Measurements from ENCODE around the gene GFRA3. TPM values are rescaled to one million over a fixed set of nuclear protein-coding genes. Genes with fewer than 3 reads are reported as not detected.

GFRA3 gene
- total RNA-seq, 1 donor from 2014 or later = not detected

DNA sequence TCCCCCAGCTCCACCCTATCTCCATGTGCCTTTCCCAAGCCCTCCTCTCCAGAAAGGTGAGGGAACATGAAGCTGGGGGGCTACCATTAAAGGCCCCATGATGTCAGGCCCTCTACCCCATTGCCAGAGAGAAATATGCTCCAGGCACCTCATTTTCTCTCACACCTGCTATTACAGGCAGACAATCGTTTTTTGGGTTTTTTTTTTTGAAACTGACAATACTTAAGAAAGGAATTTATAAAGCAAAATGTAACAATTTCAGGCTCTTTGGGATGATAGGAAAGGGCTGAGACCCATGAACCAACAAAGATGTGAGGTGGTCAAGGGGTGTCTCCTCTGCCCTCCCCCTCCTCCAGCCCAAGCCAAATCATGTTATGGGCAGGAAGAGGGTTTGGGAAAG, 1.5 kb upstream of the GFRA3 start:
- TF ChIP-seq, protein P1, sequence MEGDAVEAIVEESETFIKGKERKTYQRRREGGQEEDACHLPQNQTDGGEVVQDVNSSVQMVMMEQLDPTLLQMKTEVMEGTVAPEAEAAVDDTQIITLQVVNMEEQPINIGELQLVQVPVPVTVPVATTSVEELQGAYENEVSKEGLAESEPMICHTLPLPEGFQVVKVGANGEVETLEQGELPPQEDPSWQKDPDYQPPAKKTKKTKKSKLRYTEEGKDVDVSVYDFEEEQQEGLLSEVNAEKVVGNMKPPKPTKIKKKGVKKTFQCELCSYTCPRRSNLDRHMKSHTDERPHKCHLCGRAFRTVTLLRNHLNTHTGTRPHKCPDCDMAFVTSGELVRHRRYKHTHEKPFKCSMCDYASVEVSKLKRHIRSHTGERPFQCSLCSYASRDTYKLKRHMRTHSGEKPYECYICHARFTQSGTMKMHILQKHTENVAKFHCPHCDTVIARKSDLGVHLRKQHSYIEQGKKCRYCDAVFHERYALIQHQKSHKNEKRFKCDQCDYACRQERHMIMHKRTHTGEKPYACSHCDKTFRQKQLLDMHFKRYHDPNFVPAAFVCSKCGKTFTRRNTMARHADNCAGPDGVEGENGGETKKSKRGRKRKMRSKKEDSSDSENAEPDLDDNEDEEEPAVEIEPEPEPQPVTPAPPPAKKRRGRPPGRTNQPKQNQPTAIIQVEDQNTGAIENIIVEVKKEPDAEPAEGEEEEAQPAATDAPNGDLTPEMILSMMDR (IDR thresholded peaks at IDR 0.05) = no peak
- no peak overlapping the region for H3K4me3 ChIP-seq
- no peaks in the 10 kb centered on the region for H3K4me1 ChIP-seq
- no peak overlapping the region for H3K27ac ChIP-seq
- intact Hi-C loops (cut with DNase I) = no loop called here
- no peaks in the 10 kb centered on the region for H3K9me3 ChIP-seq
- H3K36me3 ChIP-seq = no peaks in the 10 kb centered on the region
- no peaks in the 10 kb centered on the region for H3K27me3 ChIP-seq
- DNase-seq (ENCODE audit: low spot score in 2 of 2) = no peak

DNA sequence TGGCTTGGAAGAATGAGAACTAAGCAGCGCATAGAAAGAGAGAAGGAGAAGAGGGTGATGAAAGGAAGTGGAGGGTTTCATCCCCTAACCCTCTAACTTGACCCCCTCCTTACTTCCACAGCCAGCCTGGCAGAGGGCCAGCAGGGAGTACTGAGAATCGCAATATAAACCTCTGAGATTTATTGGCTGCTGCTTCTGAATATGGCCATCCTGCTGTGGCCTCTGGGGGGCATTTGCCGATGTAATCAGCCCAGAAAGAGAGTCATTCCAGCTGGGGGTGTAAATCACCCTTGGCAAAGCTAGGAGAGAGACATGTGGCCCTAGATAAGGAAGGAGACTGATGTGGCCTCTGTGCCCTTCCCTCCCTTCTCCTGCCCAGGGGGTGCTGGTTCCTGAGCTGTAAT, 960 bp upstream of the GFRA3 start:
- no peaks in the 10 kb centered on the region for H3K36me3 ChIP-seq
- no peak overlapping the region for H3K4me3 ChIP-seq
- no peak for DNase-seq (ENCODE audit: low spot score in 2 of 2)
- H3K27ac ChIP-seq = no peak overlapping the region
- intact Hi-C loops (cut with DNase I) = no loop called here
- H3K27me3 ChIP-seq = no peaks in the 10 kb centered on the region
- no peaks in the 10 kb centered on the region for H3K9me3 ChIP-seq
- TF ChIP-seq, protein P1 (IDR thresholded peaks at IDR 0.05) = no peak
- no peaks in the 10 kb centered on the region for H3K4me1 ChIP-seq

DNA sequence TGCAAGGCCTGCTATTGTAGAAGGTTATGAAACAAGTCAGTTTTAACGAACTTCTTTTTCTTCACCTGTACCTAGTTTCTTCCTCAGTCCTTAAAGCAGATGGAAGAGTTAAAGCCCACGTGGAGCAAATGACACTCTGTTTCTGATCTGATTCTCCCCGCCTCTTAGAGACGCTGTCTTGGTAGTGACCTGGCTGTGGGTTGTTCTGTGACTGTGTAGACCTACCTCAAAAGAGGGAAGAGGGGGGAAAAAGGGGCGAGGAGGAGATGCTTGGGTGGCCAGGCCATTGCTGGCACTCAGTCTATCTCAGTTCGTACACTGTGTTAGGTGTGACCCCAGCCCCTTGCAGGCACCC, 610 bp downstream of the GFRA3 start:
- Histone ChIP-seq H3K9me3 (no peaks in the 10 kb centered on the region), H3K4me1 (no peaks in the 10 kb centered on the region), H3K27me3 (no peaks in the 10 kb centered on the region), H3K36me3 (no peaks in the 10 kb centered on the region), H3K27ac (no peak overlapping the region), H3K4me3 (peak overlapping the region; percentile 45 to 61)
- TF ChIP-seq, protein P1 (IDR thresholded peaks at IDR 0.05) = no peak
- intact Hi-C loops (cut with DNase I) = no loop called here
- no peak for DNase-seq (ENCODE audit: low spot score in 2 of 2)

DNA sequence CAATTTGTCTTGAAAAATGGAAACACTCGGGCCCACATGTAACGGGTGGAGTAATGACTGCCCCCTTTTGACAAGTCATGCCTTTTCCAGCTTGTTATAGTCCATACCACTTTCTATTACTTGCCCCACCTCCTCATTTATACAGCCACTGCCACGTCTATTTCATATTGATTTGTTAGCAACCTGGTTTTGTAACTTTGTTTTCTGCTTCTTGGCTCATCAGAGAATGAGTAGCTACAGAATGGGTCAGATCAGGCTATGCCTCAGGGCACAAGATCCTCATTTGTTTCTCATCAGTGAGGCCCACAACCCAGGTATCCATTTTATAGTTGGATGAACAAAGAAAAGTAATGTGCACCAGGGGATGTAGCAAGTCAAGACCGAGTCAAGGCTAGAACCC, 1.7 kb downstream of the GFRA3 start:
- Histone ChIP-seq H3K27ac (no peak overlapping the region), H3K4me3 (no peak overlapping the region), H3K27me3 (no peaks in the 10 kb centered on the region), H3K9me3 (no peaks in the 10 kb centered on the region), H3K4me1 (no peaks in the 10 kb centered on the region), H3K36me3 (no peaks in the 10 kb centered on the region)
- DNase-seq (ENCODE audit: low spot score in 2 of 2) = no peak
- TF ChIP-seq, protein P1 (IDR thresholded peaks at IDR 0.05) = no peak
- intact Hi-C loops (cut with DNase I) = no loop called here

DNA sequence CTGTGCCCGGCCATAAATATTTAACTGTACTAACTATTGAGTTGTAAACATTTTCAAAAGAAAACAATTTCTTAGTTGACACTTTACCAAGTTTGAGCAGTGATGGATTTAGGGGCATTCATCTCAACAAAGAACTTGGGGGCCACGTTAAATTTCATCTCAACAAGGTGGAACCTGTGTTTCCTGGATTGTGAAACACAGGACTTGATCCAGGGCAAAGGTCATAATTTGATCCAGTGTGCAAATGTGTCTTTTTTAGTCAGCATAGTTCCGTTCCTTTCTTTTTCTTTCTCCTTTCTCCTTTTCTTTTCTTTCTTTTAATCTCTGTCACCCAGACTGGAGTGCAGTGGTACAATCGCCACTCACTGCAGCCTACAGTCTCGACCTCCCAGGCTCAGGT, 3.1 kb downstream of the GFRA3 start:
- intact Hi-C loops (cut with DNase I) = no loop called here
- H3K27ac ChIP-seq = no peak overlapping the region
- H3K4me3 ChIP-seq = no peak overlapping the region
- TF ChIP-seq, protein P1 (IDR thresholded peaks at IDR 0.05) = no peak
- DNase-seq (ENCODE audit: low spot score in 2 of 2) = no peak
- H3K4me1 ChIP-seq = no peaks in the 10 kb centered on the region
- no peaks in the 10 kb centered on the region for H3K27me3 ChIP-seq
- H3K9me3 ChIP-seq = no peaks in the 10 kb centered on the region
- no peaks in the 10 kb centered on the region for H3K36me3 ChIP-seq

DNA sequence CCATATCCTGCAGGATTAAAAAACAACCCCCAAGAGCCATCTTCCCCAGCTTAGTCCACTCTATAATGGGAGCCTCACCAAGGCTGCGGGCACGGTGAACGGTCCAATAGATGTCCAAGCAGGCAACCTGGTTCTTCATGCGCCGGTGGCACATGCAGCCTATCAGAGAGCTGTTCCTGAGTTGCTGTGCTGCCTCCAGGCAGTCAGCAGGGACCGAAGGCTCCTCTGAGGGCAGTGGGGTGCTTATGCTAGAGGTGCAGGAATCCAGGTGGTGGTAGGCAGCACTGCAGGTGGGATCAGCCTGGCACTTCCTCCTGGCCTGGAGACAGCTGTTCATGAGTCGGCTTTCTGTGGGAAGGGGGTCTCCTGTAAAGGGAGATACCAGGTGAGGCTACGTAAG, 10.2 kb downstream of the GFRA3 start:
- TF ChIP-seq, protein P1 (IDR thresholded peaks at IDR 0.05) = no peak
- H3K4me3 ChIP-seq = no peak overlapping the region
- DNase-seq (ENCODE audit: low spot score in 2 of 2) = no peak
- H3K9me3 ChIP-seq = no peaks in the 10 kb centered on the region
- H3K4me1 ChIP-seq = no peaks in the 10 kb centered on the region
- intact Hi-C loops (cut with DNase I) = no loop called here
- no peak overlapping the region for H3K27ac ChIP-seq
- no peaks in the 10 kb centered on the region for H3K36me3 ChIP-seq
- no peaks in the 10 kb centered on the region for H3K27me3 ChIP-seq
